GM19452 (cell line): ENCODE measurements around the gene FAM50B.
A peak's percentile ranks its signal among the peaks of the same experiment; 100 is the strongest.

Experiments used
- ATAC-seq: cut with Tn5 transposase; IDR thresholded peaks from one replicate; pipeline ENCODE4 v1.9.1; 2021; ENCODE audit not compliant: unreplicated experiment

Gene FAM50B, protein sequence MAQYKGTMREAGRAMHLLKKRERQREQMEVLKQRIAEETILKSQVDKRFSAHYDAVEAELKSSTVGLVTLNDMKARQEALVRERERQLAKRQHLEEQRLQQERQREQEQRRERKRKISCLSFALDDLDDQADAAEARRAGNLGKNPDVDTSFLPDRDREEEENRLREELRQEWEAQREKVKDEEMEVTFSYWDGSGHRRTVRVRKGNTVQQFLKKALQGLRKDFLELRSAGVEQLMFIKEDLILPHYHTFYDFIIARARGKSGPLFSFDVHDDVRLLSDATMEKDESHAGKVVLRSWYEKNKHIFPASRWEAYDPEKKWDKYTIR

DNA sequence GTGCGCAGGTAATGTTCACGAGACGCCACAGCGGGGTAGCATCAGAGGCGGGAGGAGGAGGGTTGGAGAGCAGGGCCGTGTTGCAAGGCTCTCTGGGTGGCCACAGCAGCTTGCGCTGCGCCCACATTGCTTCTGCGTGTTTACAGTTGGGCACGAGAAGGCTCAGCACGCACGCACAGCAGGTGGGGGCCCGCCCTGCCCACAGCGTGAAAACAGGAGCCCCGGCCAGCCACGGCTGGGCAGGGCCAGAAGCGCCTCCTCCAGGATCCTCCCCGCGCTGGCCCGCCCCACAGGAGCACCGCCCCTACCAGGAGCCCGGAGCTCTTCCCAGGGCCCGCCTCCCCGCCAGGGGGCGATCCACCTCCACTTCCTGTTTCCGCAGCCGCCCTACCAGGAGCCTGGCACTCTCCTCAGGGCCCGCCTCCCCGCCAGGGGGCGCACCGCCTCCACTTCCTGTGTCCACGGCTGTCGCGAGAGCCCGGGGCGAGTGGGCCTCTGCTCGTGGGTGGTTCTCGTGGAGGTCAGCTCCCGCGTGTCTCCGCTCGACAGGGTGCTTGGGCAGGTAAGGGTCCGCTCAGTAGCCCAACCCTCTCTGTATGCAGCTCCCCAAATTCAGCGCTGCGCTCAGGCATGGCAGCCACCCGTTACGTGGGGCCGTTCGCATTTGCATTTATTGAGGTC lies at the start of gene FAM50B:
FAM50B (plus strand) TSS at position 449 of the 681 bp plus-strand sequence. CDS start 439 bp downstream, outside the sequence.
- peak; percentile 96 for ATAC-seq

DNA sequence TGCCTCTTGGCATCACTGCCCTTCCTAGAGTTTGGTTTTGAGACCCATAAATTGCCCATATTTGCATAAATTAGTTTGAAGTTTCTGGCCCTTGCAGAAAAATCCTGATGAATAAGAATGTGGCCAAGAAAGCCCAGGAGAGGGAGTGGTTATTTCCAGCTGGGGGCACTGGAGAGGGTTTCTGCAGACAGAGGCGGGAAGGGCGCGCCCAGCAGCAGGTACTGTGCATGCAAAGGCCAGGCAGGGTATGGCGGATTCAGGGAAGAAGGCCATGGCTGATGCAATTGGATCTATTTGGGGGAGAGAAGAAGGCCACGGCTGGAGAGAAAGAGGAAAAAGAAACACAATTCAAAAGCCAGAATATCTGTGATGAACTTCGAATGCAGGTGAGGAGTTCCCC lies 49.5 kb upstream of the FAM50B start:
- no peak for ATAC-seq

DNA sequence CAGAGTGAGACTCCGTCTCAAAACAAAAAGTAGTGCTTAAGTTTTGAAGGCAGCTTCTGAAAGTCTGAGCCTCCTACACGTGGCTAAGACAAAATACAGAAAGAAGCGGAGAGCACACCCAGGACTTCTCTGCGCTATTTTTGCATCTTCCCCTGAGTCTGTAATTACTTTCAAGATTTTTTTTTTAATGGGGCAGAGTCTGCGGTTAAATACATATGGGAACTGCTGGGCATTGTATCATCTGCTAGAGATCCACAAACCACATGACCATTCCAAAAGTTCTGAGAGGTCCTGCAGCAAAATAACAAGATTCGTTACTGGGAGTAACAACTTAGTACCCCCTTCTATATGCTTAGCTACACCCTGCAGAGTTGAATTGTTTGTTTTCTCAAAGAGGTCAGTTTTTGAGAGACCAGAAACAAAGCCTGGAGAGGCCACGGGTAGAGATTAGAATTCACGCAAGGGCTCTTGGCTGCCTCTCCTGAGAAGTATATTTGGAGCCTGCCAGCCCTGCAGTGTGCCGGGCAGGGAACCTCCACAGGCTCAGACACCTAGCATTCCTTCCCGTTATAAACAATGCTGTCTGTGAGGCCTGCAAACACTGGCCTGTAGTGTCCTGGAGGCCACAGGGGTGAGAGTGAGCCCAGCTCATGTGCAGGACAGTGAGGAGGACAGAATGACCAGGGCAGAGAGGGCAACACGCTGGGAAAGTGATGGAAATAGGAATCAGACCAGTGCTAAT lies 48.2 kb upstream of the FAM50B start:
- ATAC-seq = no peak

DNA sequence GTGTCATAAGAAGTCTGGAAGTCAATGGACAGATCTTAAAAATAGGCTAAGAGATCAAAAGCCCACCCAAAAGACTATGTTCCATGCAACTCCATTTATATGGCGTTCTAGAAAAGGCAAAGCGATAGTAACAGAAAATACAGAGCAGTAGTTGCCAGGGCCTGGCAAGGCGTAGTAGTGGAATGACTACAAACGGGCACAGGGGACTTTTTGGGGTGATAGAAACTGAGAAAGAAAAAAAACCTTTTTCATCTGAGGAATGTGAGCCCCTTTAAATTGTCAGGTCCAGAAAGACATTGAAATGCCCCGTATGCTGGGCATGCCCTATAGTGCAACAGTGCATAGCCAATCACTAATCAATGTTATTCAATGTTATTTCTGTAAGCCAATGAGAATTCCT lies 47.2 kb upstream of the FAM50B start:
- ATAC-seq = peak; percentile 52

DNA sequence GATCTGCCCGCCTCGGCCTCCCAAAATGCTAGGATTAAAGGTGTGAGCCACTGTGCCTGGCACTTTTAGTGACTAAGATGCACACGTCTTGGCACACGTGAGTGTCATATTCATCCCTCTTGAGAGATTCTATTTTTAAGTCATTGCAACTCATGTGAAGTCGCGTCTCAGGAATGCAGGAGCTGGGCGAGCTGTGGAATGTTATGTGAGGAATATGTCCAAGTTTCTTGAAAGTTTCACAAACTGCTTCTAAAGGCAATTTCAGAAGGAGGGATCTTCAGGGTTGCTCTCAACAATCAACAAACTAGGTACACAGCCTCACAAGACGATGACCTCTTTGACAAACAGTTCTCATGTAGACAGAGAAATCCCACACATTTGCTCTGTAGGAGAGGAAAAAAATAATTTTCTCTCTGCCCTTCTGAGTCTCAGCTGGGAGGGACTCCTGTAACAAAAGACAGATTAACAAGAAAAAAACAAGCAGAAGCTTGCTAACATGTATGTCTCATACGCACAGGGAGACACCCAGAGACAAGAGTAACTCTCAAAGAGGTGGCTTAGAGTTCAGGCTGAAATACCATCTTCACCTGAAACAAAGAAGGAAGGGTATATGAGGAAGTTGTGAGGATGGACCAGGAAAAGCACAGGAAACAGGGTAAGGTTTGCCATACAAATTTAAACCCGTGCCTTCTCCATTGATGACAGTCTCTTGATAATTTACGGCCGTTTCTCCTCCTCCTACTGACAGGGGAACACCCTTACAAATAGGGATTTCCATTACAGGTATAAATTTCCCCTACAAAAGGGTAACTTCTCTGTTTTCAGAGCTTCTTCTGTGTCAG lies 45.3 kb upstream of the FAM50B start:
- ATAC-seq = no peak

DNA sequence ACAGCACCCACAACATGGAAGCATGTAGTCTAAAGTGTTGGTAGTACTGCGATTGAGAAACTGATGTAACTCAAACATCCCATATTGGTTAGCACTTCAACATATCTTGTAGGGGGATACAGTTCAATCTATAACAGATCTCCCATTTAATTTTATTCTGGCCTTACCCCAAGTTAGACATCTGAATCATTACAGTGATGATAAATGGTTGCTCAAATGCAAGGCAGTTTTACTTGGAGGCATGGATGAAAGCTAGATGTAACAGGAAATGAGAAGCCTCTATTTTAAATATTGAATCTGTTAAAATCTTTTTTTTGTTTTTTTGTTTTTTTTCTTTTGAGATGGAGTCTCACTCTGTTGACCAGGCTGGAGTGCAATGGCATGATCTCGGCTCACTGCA lies 44.2 kb upstream of the FAM50B start:
- no peak for ATAC-seq

DNA sequence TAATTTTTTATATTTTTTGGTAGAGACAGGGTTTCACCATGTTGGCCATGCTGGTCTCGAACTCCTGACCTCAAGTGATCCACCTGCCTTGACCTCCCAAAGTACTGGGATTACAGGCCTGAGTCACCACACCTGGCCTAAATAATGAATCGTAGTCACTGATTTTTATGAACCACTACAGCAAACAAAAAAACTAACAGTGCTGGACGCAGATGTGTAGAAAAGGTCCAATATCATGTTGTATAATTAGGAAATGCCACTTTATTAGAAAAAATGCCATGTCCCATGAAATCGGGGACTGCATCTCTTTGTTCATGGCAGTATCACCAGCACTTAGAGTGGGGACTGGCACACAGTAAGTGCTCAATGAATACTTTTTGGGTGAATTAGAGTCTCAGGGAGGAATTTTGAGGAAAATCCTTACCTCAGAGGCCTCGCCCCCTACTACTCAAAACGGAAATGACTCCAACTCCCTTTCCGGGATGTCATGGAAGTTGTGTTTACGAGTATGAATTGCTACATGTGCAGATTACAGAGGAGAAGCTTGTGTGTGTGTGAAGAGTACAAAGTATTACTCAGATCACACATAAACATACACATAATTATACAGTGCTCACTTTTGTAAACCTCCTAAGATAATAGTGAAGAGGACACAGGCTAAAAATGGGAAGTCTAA lies 43.6 kb upstream of the FAM50B start:
- no peak for ATAC-seq

DNA sequence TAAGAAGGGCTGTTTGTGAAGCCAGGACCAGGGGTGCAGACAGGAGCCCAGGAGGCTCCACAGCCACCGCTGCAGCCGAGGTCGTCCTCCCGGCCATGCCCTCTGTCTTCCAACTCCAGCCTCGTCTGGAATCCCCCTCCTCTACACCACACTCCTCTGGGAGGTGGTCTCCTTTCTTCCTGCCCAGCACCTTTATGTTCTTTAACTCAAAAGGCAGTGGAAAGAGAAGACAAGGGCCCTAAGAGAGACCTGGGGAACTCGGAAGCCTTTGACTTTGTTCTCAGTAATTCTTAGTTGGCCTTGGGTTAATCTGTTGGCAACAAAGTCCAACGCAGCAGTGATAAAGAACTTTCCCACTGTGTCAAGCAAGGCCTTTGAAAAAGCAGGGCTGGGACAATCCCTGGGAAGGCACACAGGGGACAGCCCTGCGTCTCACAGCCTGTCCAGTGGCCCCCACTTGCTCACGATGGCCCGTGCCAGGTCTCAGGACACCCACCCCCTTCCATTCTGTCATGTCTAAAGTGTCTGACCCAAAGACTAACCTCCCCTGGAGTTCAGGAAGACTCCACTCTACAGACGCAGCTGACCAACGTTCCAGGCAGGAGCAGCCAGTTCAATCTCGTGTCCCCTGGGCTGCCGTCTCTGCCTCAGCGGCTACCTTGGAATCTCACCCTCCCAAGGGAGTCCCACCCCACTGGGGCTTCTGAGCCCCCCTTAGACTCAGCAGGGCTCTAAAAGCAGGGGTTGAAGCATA lies 42.8 kb upstream of the FAM50B start:
- no peak for ATAC-seq

DNA sequence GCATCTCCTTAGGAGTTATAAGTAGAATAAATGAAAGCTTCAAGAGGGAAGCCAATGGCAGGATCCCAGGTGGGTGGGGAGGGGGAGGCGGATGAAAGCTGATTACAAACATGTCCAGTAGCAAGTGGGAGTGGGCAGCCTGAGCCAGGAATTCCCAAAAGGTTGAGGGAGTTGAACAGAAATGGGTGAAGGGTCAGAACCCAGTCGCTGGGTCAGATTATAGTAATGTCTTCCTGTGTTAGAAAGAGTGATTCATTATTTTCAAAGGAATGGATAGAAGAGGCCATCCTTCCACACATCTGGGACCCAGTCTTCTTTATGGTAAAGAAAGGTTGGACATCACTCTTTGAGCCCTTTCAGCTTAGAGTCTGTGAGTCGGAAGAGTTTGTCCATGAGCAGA lies 41.0 kb upstream of the FAM50B start:
- no peak for ATAC-seq

DNA sequence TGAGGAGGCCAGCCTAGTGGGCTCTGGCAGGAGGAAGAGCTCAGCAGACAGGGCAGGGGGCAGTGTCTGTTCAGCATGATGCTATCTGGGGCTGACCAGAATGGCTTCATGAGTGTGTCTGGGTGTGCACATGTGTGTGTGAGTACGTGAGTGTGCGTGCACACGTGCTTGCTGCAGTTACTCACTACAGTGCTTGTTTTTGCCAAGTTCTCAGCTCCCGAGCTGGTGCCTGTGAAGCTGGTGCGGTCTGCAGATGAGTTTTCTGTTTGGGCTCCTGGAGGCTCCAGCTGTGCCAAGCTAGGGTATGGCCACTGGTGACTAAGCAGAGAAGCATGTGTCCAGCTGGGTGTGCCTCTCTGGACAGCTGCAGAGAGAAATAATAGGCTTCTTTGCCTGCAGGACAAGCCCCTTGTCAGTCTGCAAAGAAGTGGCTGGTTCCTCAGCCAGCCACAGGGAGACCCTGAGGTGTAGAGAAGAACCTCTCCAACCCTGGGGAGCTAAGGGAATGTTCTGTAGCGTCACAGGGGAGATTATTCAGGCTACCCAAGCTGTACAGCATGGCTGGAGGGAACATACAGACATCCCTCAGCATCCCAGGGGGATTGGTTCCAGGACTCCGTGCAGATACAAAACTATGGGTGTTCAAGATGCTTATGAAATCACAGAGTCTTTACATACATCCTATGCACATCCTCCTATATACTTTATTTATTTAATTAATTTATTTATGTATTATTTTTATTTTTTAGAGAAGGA lies 40.2 kb upstream of the FAM50B start:
- ATAC-seq = no peak

DNA sequence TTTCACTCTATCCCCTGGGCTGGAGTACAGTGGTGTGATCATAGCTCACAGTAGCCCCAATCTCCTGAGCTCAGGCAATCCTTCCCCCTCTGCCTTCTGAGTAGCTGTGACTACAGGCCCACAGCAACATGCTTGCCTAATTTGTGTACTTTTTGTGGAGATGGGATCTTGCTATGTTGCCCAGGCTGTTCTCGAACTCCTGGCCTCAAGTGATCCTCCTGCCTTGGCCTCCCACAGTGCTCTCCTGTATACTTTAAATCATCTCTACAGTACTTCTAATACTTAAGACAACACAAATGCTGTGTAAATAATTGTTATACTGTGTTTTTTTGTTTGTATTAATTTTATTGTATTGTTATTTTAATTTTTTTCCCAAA lies 39.7 kb upstream of the FAM50B start:
- ATAC-seq = no peak

DNA sequence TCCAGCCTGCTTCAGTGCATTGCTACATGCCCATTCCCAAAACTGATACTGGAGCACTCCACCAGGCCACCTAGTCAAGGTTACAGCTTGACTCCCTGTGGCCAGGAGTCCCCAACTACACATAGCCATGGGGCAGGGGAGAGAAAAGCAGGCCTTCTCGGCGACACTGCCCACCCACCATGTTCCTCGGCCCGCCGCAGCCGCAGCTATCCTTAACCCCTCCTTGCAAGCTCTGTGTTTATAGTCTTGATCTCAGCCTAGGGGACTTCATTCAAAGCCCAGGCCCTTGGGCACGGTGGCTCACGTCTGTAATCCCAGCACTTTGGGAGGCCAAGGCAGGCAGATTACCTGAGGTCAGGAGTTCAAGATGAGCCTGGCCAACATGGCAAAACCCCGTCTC lies 39.2 kb upstream of the FAM50B start:
- no peak for ATAC-seq

DNA sequence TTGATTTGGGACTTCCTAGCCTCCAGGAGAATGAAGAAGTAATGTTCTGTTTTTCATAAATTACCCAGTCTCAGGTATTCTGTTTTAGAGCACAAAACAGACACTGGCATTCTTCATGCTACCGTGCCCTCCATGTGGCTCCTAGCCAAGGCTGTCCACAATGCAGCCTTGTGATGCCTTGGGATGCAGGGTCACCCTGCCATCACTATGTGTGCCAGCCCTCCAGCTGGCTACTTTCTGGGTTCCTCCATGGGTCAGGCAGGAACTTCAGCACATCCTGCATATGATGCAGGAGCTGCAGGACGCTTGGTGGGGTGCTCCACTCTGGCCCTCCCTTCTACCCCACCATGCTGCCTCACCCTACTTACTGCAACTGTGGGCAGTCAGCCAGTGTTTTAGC lies 38.0 kb upstream of the FAM50B start:
- ATAC-seq = no peak

DNA sequence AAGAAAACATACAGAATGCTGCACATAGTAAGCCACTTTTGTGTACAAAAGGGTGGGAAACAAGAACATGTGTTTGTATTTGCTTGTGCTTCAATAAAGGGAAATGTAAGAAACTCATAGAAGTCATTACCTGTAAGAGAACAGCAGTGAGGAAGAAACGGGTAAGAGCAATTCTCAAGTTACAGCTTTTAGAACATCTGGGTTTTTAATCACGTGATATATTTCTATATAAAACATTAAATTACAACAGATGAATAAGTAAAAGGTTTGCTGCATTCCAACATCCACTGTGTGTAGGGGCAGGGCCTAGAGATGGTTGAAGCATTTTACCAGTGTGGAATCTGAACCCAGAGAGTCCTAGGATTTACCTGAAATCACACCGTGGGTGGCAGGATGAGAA lies 36.6 kb upstream of the FAM50B start:
- no peak for ATAC-seq

DNA sequence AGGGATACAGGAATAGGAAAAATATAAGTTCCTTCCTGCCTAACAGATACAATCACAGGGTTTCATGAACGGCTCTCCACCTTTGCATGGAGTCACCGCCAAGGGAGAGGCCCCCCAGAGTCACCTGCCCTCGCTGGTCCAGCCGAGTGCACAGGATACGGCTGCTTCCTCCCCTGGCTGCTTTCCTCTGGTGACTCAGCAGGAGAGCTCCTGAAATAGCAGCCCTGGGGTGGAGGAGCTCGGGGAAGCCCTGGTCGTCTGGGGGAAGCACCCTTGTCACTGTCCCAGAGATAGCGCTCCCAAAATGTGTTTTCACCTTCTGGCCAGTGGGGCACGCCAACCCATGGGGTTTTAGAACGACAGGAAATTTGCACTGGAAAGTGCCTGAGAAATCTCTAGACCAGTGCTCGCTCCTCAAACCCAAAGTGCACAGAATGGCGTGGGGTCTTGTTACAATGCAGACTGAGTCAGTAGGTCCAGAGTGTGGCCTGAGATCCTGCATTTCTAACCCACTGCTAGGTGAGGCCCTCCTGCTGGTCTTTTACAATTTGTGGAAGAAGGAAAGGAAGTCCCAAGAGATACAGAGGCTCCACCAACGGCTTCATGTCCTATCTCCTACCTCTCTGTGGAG lies 35.9 kb upstream of the FAM50B start:
- ATAC-seq = peak; percentile 43

DNA sequence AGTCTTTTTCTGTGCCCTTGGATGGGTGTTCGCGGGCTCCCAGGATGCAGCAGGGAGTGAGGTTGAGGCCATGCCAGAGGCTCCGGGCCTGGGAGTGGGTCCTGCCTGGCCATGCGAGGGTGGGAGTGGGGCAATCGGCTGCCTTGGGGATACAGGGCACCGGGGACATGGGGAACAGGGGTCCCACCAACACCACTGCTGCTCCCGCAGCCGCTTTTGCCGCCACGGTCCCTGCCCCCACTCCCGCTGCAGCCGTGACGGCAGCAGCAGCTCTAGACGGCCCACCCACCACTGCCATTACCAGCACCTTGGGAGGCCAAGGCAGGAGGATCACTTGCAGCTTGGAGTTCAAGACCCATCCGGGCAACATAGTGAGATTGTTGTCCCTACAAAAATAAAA lies 35.3 kb upstream of the FAM50B start:
- no peak for ATAC-seq

DNA sequence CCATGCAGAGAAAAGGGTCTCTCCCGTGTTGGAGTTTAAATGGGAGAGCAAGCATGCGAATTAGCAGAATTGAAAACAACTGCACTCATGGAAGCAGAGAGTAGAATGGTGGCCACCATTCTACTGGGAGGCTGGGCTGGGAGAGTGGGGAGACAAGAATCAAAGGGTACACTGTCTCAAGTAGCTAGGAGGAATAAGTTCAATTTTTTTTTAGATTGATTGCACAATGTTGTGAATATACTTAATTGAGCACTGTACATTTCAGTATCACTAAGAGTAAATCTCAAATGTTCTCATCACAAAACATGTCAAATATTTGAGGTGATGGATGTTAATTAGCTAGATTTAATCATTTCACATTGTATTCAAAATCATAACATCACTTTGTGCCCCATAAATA lies 34.6 kb upstream of the FAM50B start:
- no peak for ATAC-seq

DNA sequence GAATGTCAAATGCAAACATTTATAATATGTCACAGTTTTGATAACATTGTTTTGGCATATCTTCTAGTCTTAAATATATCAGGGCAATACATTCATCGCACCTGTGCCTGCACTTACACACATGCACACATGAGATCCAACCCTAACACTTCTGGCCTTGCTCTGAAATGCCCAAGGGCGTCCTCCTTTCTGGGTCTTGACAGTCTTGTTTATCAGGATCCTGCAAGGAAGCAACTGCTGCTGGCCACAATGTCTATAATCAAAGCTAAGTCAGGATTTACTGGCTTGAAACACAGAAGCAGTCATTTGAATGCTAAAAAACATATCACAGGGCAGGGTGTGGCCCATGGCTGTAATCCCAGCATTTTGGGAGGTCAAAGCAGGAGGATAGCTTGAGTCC lies 32.9 kb upstream of the FAM50B start:
- ATAC-seq = no peak
